Measurements from ENCODE around the gene SF3B5. TPM values are rescaled to one million over a fixed set of nuclear protein-coding genes. Genes with fewer than 3 reads are reported as not detected.

SF3B5 gene
- total and polyA plus RNA-seq, 9 of the 15 experiments (the other 6 are each of a cell fraction or from before 2014, with no cell fraction given): 238 to 1,211 (median 407) TPM

DNA sequence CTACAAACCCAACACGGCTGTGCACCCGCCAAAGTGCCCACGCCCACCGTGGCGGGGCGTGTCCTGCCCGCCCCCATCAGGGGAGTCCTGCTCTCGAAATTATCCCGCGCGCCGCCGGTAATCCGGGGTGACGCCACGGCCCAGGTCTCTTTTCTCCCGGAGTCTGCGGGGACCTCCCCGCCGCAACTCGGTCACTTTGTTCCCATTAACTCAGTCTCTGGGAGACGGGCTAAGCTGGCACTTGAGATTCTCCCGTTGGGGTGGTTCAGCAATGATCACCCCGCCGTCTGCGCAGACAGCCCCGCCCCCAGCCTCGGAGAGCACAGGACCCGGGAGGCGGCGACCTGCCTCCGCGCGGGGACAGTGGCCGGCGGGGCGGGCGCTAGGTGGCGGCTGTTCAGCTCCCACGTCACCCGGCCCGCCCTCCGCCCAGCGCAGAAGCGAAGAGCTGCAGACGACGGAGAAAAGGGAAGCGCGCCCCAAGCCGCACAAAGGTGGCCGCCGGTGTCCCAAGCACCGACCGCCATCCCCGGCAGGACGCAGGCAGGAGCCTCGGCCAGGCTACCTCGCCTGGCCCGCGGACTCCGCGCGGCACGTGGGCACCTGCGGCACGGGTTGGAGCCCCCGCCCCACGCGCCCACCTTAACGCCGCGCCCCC lies 31.5 kb downstream of the SF3B5 start (continued):
- TF ChIP-seq HINFP (tag; conservative IDR thresholded peaks at IDR 0.05; ENCODE audit: low read depth) (no peak), ZNF232 (CRISPR knock-in tag; IDR thresholded peaks at IDR 0.05) (no peak), ZKSCAN1 (IDR thresholded peaks at IDR 0.05; ENCODE audit: low read depth, low read length) (no peak; the same call in 1 of the 2 replicates), ETS2 (tag; IDR thresholded peaks at IDR 0.05; ENCODE audit: borderline replicate concordance, poor library complexity, severe bottlenecking) (no peak), ZNF584 (CRISPR knock-in tag; IDR thresholded peaks at IDR 0.05; ENCODE audit: low read depth) (no peak), ZNF444 (CRISPR knock-in tag; IDR thresholded peaks at IDR 0.05) (no peak), POLR3A (IDR thresholded peaks at IDR 0.05; ENCODE audit: borderline replicate concordance, extremely low read depth, insufficient read depth, insufficient read length) (no peak), ZNF778 (CRISPR knock-in tag; IDR thresholded peaks at IDR 0.05) (no peak), ATF2 (CRISPR knock-in tag; IDR thresholded peaks at IDR 0.05) (no peak), HDAC6 (IDR thresholded peaks at IDR 0.05; ENCODE audit: low read depth, low read length) (no peak), SRSF1 (IDR thresholded peaks at IDR 0.05; ENCODE audit: low read depth, low read length) (no peak), NKRF (IDR thresholded peaks at IDR 0.05; ENCODE audit: borderline replicate concordance) (no peak)
- TF ChIP-seq, protein P1, sequence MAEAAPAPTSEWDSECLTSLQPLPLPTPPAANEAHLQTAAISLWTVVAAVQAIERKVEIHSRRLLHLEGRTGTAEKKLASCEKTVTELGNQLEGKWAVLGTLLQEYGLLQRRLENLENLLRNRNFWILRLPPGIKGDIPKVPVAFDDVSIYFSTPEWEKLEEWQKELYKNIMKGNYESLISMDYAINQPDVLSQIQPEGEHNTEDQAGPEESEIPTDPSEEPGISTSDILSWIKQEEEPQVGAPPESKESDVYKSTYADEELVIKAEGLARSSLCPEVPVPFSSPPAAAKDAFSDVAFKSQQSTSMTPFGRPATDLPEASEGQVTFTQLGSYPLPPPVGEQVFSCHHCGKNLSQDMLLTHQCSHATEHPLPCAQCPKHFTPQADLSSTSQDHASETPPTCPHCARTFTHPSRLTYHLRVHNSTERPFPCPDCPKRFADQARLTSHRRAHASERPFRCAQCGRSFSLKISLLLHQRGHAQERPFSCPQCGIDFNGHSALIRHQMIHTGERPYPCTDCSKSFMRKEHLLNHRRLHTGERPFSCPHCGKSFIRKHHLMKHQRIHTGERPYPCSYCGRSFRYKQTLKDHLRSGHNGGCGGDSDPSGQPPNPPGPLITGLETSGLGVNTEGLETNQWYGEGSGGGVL (CRISPR knock-in tag; IDR thresholded peaks at IDR 0.05): no peak
- TF ChIP-seq, protein P2, sequence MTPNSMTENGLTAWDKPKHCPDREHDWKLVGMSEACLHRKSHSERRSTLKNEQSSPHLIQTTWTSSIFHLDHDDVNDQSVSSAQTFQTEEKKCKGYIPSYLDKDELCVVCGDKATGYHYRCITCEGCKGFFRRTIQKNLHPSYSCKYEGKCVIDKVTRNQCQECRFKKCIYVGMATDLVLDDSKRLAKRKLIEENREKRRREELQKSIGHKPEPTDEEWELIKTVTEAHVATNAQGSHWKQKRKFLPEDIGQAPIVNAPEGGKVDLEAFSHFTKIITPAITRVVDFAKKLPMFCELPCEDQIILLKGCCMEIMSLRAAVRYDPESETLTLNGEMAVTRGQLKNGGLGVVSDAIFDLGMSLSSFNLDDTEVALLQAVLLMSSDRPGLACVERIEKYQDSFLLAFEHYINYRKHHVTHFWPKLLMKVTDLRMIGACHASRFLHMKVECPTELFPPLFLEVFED (CRISPR knock-in tag; conservative IDR thresholded peaks at IDR 0.05): no peak
- TF ChIP-seq, protein P3, sequence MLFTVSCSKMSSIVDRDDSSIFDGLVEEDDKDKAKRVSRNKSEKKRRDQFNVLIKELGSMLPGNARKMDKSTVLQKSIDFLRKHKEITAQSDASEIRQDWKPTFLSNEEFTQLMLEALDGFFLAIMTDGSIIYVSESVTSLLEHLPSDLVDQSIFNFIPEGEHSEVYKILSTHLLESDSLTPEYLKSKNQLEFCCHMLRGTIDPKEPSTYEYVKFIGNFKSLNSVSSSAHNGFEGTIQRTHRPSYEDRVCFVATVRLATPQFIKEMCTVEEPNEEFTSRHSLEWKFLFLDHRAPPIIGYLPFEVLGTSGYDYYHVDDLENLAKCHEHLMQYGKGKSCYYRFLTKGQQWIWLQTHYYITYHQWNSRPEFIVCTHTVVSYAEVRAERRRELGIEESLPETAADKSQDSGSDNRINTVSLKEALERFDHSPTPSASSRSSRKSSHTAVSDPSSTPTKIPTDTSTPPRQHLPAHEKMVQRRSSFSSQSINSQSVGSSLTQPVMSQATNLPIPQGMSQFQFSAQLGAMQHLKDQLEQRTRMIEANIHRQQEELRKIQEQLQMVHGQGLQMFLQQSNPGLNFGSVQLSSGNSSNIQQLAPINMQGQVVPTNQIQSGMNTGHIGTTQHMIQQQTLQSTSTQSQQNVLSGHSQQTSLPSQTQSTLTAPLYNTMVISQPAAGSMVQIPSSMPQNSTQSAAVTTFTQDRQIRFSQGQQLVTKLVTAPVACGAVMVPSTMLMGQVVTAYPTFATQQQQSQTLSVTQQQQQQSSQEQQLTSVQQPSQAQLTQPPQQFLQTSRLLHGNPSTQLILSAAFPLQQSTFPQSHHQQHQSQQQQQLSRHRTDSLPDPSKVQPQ (CRISPR knock-in tag; IDR thresholded peaks at IDR 0.05; ENCODE audit: borderline replicate concordance): no peak
